Cardiac muscle cell (in vitro differentiated cells and primary cell): Measurements from ENCODE around the gene TMX2. TPM values are rescaled to one million over a fixed set of nuclear protein-coding genes. Genes with fewer than 3 reads are reported as not detected.

Experiments
- DNase-seq, 2 donors: peaks; one replicate each; pipeline versions ENCODE4 v3.0.0 to v3.0.0-alpha.2; 2010 to 2017; ENCODE audit warnings: low read depth in 1 of 2, low spot score in 1 of 2
- H3K27ac ChIP-seq: fragments of 200-600 bp; sonication (generic); 2 replicates; pipeline ENCODE4 v1.5.1; 2016
- H3K27me3 ChIP-seq: fragments of 200-600 bp; sonication (generic); 2 replicates; pipeline ENCODE4 v1.6.0; 2016; ENCODE audit warnings: control low read depth
- H3K36me3 ChIP-seq: fragments of 200-600 bp; sonication (generic); 2 replicates; pipeline ENCODE4 v1.5.1; 2016; ENCODE audit warnings: control low read depth
- H3K4me1 ChIP-seq: fragments of 200-600 bp; sonication (generic); 2 replicates; pipeline ENCODE4 v1.8.1; 2017; ENCODE audit warnings: low read depth, mild to moderate bottlenecking, mixed run types
- H3K4me3 ChIP-seq: fragments of 200-600 bp; sonication (generic); 2 replicates; pipeline ENCODE4 v1.5.1; 2016; ENCODE audit warnings: mild to moderate bottlenecking
- H3K9me3 ChIP-seq: fragments of 200-600 bp; sonication (generic); 2 replicates; pipeline ENCODE4 v1.5.1; 2017; ENCODE audit warnings: low read depth, mild to moderate bottlenecking, control low read depth
- polyA plus RNA-seq: library from polyadenylated mRNA; unstranded; fragments of >200 nt; fragmentation: Nextera tagmentation; extraction: Ambion mirVana; gene quantifications from 2 replicates; pipeline ENCODE4 v1.2.1, GENCODE V29; 2016
- total RNA-seq: library from RNA; depleted of rRNA; stranded (reverse); fragments of >200 nt; gene quantifications from 2 replicates; pipeline ENCODE4 v1.2.3, GENCODE V29; 2016
- TF ChIP-seq, protein P1 (sequence below): IDR thresholded peaks from 2 replicates; pipeline ENCODE4 v1.5.1; 2012; ENCODE audit warnings: low read depth, mild to moderate bottlenecking, low read length

Gene TMX2, protein sequence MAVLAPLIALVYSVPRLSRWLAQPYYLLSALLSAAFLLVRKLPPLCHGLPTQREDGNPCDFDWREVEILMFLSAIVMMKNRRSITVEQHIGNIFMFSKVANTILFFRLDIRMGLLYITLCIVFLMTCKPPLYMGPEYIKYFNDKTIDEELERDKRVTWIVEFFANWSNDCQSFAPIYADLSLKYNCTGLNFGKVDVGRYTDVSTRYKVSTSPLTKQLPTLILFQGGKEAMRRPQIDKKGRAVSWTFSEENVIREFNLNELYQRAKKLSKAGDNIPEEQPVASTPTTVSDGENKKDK
- 49.6 and 95.3 TPM in 2 replicates for total RNA-seq
- 113 and 140 TPM in 2 replicates for polyA plus RNA-seq

DNA sequence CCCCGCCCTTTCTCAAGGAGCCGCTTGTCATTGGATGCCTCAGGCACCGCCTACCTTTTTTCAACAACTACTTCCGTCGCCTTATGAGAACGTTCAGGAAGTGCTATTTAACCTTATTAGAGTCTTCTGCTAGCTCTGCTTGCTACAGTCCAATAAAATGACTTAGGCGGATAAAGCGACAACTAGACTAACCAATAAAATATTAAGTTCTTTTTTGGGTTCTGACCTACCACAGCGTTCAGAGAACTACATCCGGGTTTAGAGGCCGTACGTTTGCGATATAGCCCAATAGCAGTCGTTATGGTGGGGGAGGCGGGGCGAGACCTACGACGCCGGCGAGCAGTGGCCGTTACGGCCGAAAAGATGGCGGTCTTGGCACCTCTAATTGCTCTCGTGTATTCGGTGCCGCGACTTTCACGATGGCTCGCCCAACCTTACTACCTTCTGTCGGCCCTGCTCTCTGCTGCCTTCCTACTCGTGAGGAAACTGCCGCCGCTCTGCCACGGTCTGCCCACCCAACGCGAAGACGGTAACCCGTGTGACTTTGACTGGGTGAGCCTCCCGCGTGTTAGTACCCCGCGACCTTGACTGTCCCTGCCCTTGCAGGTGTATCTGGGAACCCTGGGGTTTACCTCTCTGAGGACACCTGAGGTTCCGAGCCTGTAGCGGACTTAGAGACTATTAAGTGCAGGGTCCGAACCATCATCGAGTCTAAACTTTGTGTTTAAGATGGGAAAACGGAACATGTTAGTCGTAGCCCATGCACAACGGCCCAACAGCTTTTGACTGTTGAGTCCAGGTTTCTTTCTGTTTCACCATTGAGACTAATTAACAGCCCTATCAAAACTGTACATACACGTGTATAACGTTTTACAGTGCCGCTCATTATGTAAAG lies at the start of gene TMX2:
TMX2 (plus strand) TSS at position 338 of the 895 bp plus-strand sequence; CDS start at position 364, 26 bp downstream.
- TF ChIP-seq, protein P1, sequence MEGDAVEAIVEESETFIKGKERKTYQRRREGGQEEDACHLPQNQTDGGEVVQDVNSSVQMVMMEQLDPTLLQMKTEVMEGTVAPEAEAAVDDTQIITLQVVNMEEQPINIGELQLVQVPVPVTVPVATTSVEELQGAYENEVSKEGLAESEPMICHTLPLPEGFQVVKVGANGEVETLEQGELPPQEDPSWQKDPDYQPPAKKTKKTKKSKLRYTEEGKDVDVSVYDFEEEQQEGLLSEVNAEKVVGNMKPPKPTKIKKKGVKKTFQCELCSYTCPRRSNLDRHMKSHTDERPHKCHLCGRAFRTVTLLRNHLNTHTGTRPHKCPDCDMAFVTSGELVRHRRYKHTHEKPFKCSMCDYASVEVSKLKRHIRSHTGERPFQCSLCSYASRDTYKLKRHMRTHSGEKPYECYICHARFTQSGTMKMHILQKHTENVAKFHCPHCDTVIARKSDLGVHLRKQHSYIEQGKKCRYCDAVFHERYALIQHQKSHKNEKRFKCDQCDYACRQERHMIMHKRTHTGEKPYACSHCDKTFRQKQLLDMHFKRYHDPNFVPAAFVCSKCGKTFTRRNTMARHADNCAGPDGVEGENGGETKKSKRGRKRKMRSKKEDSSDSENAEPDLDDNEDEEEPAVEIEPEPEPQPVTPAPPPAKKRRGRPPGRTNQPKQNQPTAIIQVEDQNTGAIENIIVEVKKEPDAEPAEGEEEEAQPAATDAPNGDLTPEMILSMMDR: no peak
- Histone ChIP-seq H3K4me3 (peak within 1 kb of the TSS; percentile 68), H3K27ac (peak within 1 kb of the TSS; percentile 90), H3K27me3 (no peaks in the 10 kb centered on the region), H3K36me3 (no peaks in the 10 kb centered on the region), H3K9me3 (no peaks in the 10 kb centered on the region), H3K4me1 (peaks cover 15% of the 10 kb centered on the region)
- DNase-seq: peak; percentile 97 to 99

GRCh38 chr11:57662893-57663292 lies 49.5 kb upstream of the TMX2 start:
- Histone ChIP-seq H3K4me3 (no peak overlapping the region), H3K27ac (no peak overlapping the region), H3K27me3 (no peaks in the 10 kb centered on the region), H3K9me3 (no peaks in the 10 kb centered on the region), H3K36me3 (peaks cover 23% of the 10 kb centered on the region), H3K4me1 (peaks cover 5% of the 10 kb centered on the region)
- DNase-seq: no peak
- TF ChIP-seq, protein P1: no peak

GRCh38 chr11:57663975-57664374 lies 48.4 kb upstream of the TMX2 start:
- H3K9me3 ChIP-seq: no peaks in the 10 kb centered on the region
- DNase-seq: no peak
- no peak overlapping the region for H3K27ac ChIP-seq
- H3K27me3 ChIP-seq: no peaks in the 10 kb centered on the region
- peaks cover 2% of the 10 kb centered on the region for H3K4me1 ChIP-seq
- no peak overlapping the region for H3K4me3 ChIP-seq
- TF ChIP-seq, protein P1: no peak
- peaks cover 23% of the 10 kb centered on the region for H3K36me3 ChIP-seq

- peak; percentile 98 to 100 for DNase-seq
- TF ChIP-seq, protein P1: no peak
Observed at GRCh38 chr11:57667117-57667735, 45.2 kb upstream of the TMX2 start.

GRCh38 chr11:57667736-57668433 lies 44.5 kb upstream of the TMX2 start, which contains the start of gene ZDHHC5:
TSS of gene ZDHHC5 (plus strand) at chr11:57668114. CDS start at chr11:57673091, 4,977 bp downstream.
- peak within 1 kb of the TSS; percentile 98 for H3K27ac ChIP-seq
- H3K36me3 ChIP-seq: peaks cover 8% of the 10 kb centered on the region

More at GRCh38 chr11:57667117-57667735, 45.2 kb upstream of the TMX2 start:
- peak overlapping the region; percentile 98 for H3K27ac ChIP-seq
- peaks cover 2% of the 10 kb centered on the region for H3K36me3 ChIP-seq
- H3K27me3 ChIP-seq: no peaks in the 10 kb centered on the region
- peak overlapping the region; percentile 61 for H3K4me3 ChIP-seq
- peaks cover 7% of the 10 kb centered on the region for H3K4me1 ChIP-seq
- H3K9me3 ChIP-seq: no peaks in the 10 kb centered on the region

More at GRCh38 chr11:57667736-57668433, 44.5 kb upstream of the TMX2 start, which contains the start of gene ZDHHC5:
- peak within 1 kb of the TSS; percentile 61 for H3K4me3 ChIP-seq
- H3K9me3 ChIP-seq: no peaks in the 10 kb centered on the region
- peaks cover 7% of the 10 kb centered on the region for H3K4me1 ChIP-seq
- DNase-seq: peak; percentile 98 to 100
- no peaks in the 10 kb centered on the region for H3K27me3 ChIP-seq
- TF ChIP-seq, protein P1: peak; percentile 35
